ENCODE data around the gene KRT75.
"Not testable (repeated sequence)": the region's sequence is repeated elsewhere in the genome, so short reads cannot be mapped to it uniquely, and the experiment has no call there.

Gene KRT75

GRCh38 chr12:52415870-52416750 lies 18.1 kb downstream of the KRT75 start:
- no peak for DNase-seq

- no peak for DNase-seq
Measured at GRCh38 chr12:52414936-52415335, 19.2 kb downstream of the KRT75 start.

- DNase-seq, result no peak
Measured at GRCh38 chr12:52413782-52414345, 20.3 kb downstream of the KRT75 start.

- no peak for DNase-seq
Measured at GRCh38 chr12:52413202-52413601, 21.0 kb downstream of the KRT75 start.

- no peak for DNase-seq
Measured at GRCh38 chr12:52411815-52412214, 22.4 kb downstream of the KRT75 start.

GRCh38 chr12:52410589-52411248 lies 23.5 kb downstream of the KRT75 start:
- DNase-seq, result not testable (repeated sequence)

- no peak for DNase-seq
Measured at GRCh38 chr12:52407918-52408317, 26.3 kb downstream of the KRT75 start.

- no peak for DNase-seq
Measured at GRCh38 chr12:52405922-52406385, 28.2 kb downstream of the KRT75 start, which contains the start of gene KRT82. TSS of gene KRT82 (minus strand) at chr12:52406335. CDS start at chr12:52406277, 58 bp downstream.

- no peak for DNase-seq
Measured at GRCh38 chr12:52404951-52405350, 29.2 kb downstream of the KRT75 start.

- no peak for DNase-seq
Measured at GRCh38 chr12:52403561-52403960, 30.6 kb downstream of the KRT75 start.

- DNase-seq, result no peak
Measured at GRCh38 chr12:52402873-52403540, 31.2 kb downstream of the KRT75 start.

GRCh38 chr12:52402377-52402776 lies 31.8 kb downstream of the KRT75 start:
- no peak for DNase-seq

- no peak for DNase-seq
Measured at GRCh38 chr12:52401926-52402325, 32.2 kb downstream of the KRT75 start.

GRCh38 chr12:52401526-52401925 lies 32.6 kb downstream of the KRT75 start:
- DNase-seq, result no peak

GRCh38 chr12:52400906-52401305 lies 33.3 kb downstream of the KRT75 start:
- no peak for DNase-seq

GRCh38 chr12:52399756-52400155 lies 34.4 kb downstream of the KRT75 start:
- DNase-seq, result no peak

- no peak for DNase-seq
Measured at GRCh38 chr12:52398176-52398575, 36.0 kb downstream of the KRT75 start.

- DNase-seq, result no peak
Measured at GRCh38 chr12:52396656-52397055, 37.5 kb downstream of the KRT75 start.

GRCh38 chr12:52395761-52396434 lies 38.3 kb downstream of the KRT75 start:
- DNase-seq, result no peak

GRCh38 chr12:52394836-52395405 lies 39.2 kb downstream of the KRT75 start:
- no peak for DNase-seq

- no peak for DNase-seq
Measured at GRCh38 chr12:52392465-52393007, 41.6 kb downstream of the KRT75 start.

- no peak for DNase-seq
Measured at GRCh38 chr12:52391618-52392002, 42.6 kb downstream of the KRT75 start.

All from amniotic stem cell (primary cell).